Measurements from ENCODE around the gene TCEAL9. TPM values are rescaled to one million over a fixed set of nuclear protein-coding genes. Genes with fewer than 3 reads are reported as not detected.

The TCEAL9 gene
- total RNA-seq, 1 donor from 2014 or later = 69.0 TPM

GRCh38 chrX:103386332-103386731 is 30.0 kb downstream of the TCEAL9 start:
- H3K4me1 ChIP-seq (ENCODE audit: insufficient read depth, low read length) = no peaks in the 10 kb centered on the region
- H3K4me1 Mint-ChIP-seq (ENCODE audit: low read depth, unreplicated experiment) = no peaks in the 10 kb centered on the region
- H3K27me3 Mint-ChIP-seq (ENCODE audit: low read depth, unreplicated experiment) = no peaks in the 10 kb centered on the region
- H3K36me3 ChIP-seq (ENCODE audit: insufficient read depth, low read length) = no peaks in the 10 kb centered on the region
- H3K36me3 Mint-ChIP-seq (ENCODE audit: low read depth, unreplicated experiment) = no peaks in the 10 kb centered on the region
- H3K4me3 ChIP-seq (ENCODE audit: insufficient read depth, low read depth, low read length) = no peak overlapping the region
- H3K4me3 Mint-ChIP-seq (ENCODE audit: unreplicated experiment) = no peak overlapping the region
- DNase-seq (ENCODE audit: low read depth) (no peak), FAIRE-seq (no peak)
- H3K27me3 ChIP-seq (ENCODE audit: insufficient read depth, low read length) = no peaks in the 10 kb centered on the region
- TF ChIP-seq EZH2 (IDR thresholded peaks at IDR 0.05; ENCODE audit: insufficient read depth, low read length) (no peak), CTCF (IDR thresholded peaks at IDR 0.05; ENCODE audit: insufficient read depth, low read depth, low read length) (no peak)
- no peak overlapping the region for H2AFZ ChIP-seq (ENCODE audit: low read depth, low read length)
- H3K27ac ChIP-seq (ENCODE audit: low read depth, low read length) = no peak overlapping the region
- H3K27ac Mint-ChIP-seq (ENCODE audit: unreplicated experiment) = no peak overlapping the region
- no peaks in the 10 kb centered on the region for H3K9me3 Mint-ChIP-seq (ENCODE audit: unreplicated experiment)
- no peak overlapping the region for H3K4me2 ChIP-seq (ENCODE audit: low read length)
- H3K79me2 ChIP-seq (ENCODE audit: insufficient read depth, low read length) = no peaks in the 10 kb centered on the region
- no peaks in the 10 kb centered on the region for H3K9me3 ChIP-seq (ENCODE audit: insufficient read depth, low read depth, low read length)
- no peaks in the 10 kb centered on the region for H4K20me1 ChIP-seq (ENCODE audit: insufficient read depth, low read length)
- H3K9ac ChIP-seq (ENCODE audit: low read length) = no peak overlapping the region

GRCh38 chrX:103393487-103393886 is 37.2 kb downstream of the TCEAL9 start:
- Mint-ChIP-seq H3K9me3 (ENCODE audit: unreplicated experiment) (no peaks in the 10 kb centered on the region), H3K36me3 (ENCODE audit: low read depth, unreplicated experiment) (no peaks in the 10 kb centered on the region), H3K27me3 (ENCODE audit: low read depth, unreplicated experiment) (no peaks in the 10 kb centered on the region), H3K27ac (ENCODE audit: unreplicated experiment) (no peak overlapping the region), H3K4me1 (ENCODE audit: low read depth, unreplicated experiment) (peaks cover 8% of the 10 kb centered on the region), H3K4me3 (ENCODE audit: unreplicated experiment) (no peak overlapping the region)
- H2AFZ ChIP-seq (ENCODE audit: low read depth, low read length) = no peak overlapping the region
- H3K27me3 ChIP-seq (ENCODE audit: insufficient read depth, low read length) = no peaks in the 10 kb centered on the region
- H3K4me3 ChIP-seq (ENCODE audit: insufficient read depth, low read depth, low read length) = no peak overlapping the region
- no peaks in the 10 kb centered on the region for H3K9me3 ChIP-seq (ENCODE audit: insufficient read depth, low read depth, low read length)
- TF ChIP-seq CTCF (IDR thresholded peaks at IDR 0.05; ENCODE audit: insufficient read depth, low read depth, low read length) = no peak
- no peak for TF ChIP-seq EZH2 (IDR thresholded peaks at IDR 0.05; ENCODE audit: insufficient read depth, low read length)
- H3K79me2 ChIP-seq (ENCODE audit: insufficient read depth, low read length) = no peaks in the 10 kb centered on the region
- H3K4me2 ChIP-seq (ENCODE audit: low read length) = no peak overlapping the region
- peaks cover 5% of the 10 kb centered on the region for H3K4me1 ChIP-seq (ENCODE audit: insufficient read depth, low read length)
- no peak for DNase-seq (ENCODE audit: low read depth)
- H3K9ac ChIP-seq (ENCODE audit: low read length) = no peak overlapping the region
- no peaks in the 10 kb centered on the region for H4K20me1 ChIP-seq (ENCODE audit: insufficient read depth, low read length)
- H3K36me3 ChIP-seq (ENCODE audit: insufficient read depth, low read length) = no peaks in the 10 kb centered on the region
- H3K27ac ChIP-seq (ENCODE audit: low read depth, low read length) = no peak overlapping the region
- FAIRE-seq = peak; percentile 83

- Histone ChIP-seq H2AFZ (ENCODE audit: low read depth, low read length) (peak overlapping the region; percentile 50), H3K9ac (ENCODE audit: low read length) (peak overlapping the region; percentile 58), H3K9me3 (ENCODE audit: insufficient read depth, low read depth, low read length) (no peaks in the 10 kb centered on the region)
These were observed 39.9 kb downstream of the TCEAL9 start for GRCh38 chrX:103396186-103396585.

More at GRCh38 chrX:103396186-103396585, 39.9 kb downstream of the TCEAL9 start:
- Histone ChIP-seq H3K79me2 (ENCODE audit: insufficient read depth, low read length) (no peaks in the 10 kb centered on the region), H3K4me3 (ENCODE audit: insufficient read depth, low read depth, low read length) (no peak overlapping the region), H3K36me3 (ENCODE audit: insufficient read depth, low read length) (no peaks in the 10 kb centered on the region), H3K4me2 (ENCODE audit: low read length) (peak overlapping the region; percentile 73), H4K20me1 (ENCODE audit: insufficient read depth, low read length) (no peaks in the 10 kb centered on the region), H3K27me3 (ENCODE audit: insufficient read depth, low read length) (no peaks in the 10 kb centered on the region), H3K4me1 (ENCODE audit: insufficient read depth, low read length) (peaks cover 5% of the 10 kb centered on the region), H3K27ac (ENCODE audit: low read depth, low read length) (peak overlapping the region; percentile 87)
- no peaks in the 10 kb centered on the region for H3K27me3 Mint-ChIP-seq (ENCODE audit: low read depth, unreplicated experiment)
- H3K36me3 Mint-ChIP-seq (ENCODE audit: low read depth, unreplicated experiment) = no peaks in the 10 kb centered on the region
- FAIRE-seq (peak; percentile 47), DNase-seq (ENCODE audit: low read depth) (peak; percentile 71)
- no peak overlapping the region for H3K4me3 Mint-ChIP-seq (ENCODE audit: unreplicated experiment)
- TF ChIP-seq EZH2 (IDR thresholded peaks at IDR 0.05; ENCODE audit: insufficient read depth, low read length) (no peak), CTCF (IDR thresholded peaks at IDR 0.05; ENCODE audit: insufficient read depth, low read depth, low read length) (no peak)
- no peaks in the 10 kb centered on the region for H3K9me3 Mint-ChIP-seq (ENCODE audit: unreplicated experiment)
- H3K27ac Mint-ChIP-seq (ENCODE audit: unreplicated experiment) = peak overlapping the region; percentile 47
- peaks cover 14% of the 10 kb centered on the region for H3K4me1 Mint-ChIP-seq (ENCODE audit: low read depth, unreplicated experiment)

Measured in astrocyte (in vitro differentiated cells and primary cell).